ENCODE measurements around the gene ILDR2. TPM values are rescaled to one million over a fixed set of nuclear protein-coding genes. Genes with fewer than 3 reads are reported as not detected.

The ILDR2 gene
- total and polyA plus RNA-seq, 2 donors (not counting 3 experiments of a cell fraction or from before 2014, with no cell fraction given) = not detected

- no peak overlapping the region for H3K27ac ChIP-seq (ENCODE audit: insufficient read depth, low read depth, low read length)
- H3K9me1 ChIP-seq (replicated peaks; ENCODE audit: control insufficient read depth, extremely low read depth, insufficient read depth, low read length) = no peaks in the 10 kb centered on the region
- H3K36me3 ChIP-seq (ENCODE audit: control insufficient read depth in 2 of 2, extremely low read depth in 1 of 2, insufficient read depth in 2 of 2, low read length in 2 of 2) = no peaks in the 10 kb centered on the region
- H4K20me1 ChIP-seq (replicated peaks; ENCODE audit: control insufficient read depth, extremely low read depth, insufficient read depth, low read length) = no peaks in the 10 kb centered on the region
- CTCF ChIA-PET = no interaction called here
- FAIRE-seq (no peak), DNase-seq (ENCODE audit: low read depth, low spot score) (no peak)
- no peaks in the 10 kb centered on the region for H3K27me3 ChIP-seq (ENCODE audit: control insufficient read depth in 2 of 2, insufficient read depth in 2 of 2, low read length in 2 of 2)
- H3K4me3 ChIP-seq (replicated peaks in 1 of 3; ENCODE audit: insufficient read depth in 1 of 3, low read depth in 1 of 3, low read length in 3 of 3) = no peak overlapping the region
- H3K9ac ChIP-seq (replicated peaks; ENCODE audit: extremely low read depth, insufficient read depth, low read length) = no peak overlapping the region
- BruUV-seq (replicated peaks) = no TSS peak
- H3K79me2 ChIP-seq (ENCODE audit: control insufficient read depth, insufficient read depth, low read length) = no peaks in the 10 kb centered on the region
- POLR2A ChIA-PET = no interaction called here
- TF ChIP-seq EZH2 (IDR thresholded peaks at IDR 0.05; ENCODE audit: borderline replicate concordance, low read depth, low read length, severe bottlenecking) (no peak), POLR2A (IDR thresholded peaks at IDR 0.05; ENCODE audit: low read depth, low read length) (no peak), POLR2AphosphoS5 (IDR thresholded peaks at IDR 0.05; ENCODE audit: insufficient read depth, low read depth, low read length) (no peak), FOS (IDR thresholded peaks at IDR 0.05; ENCODE audit: borderline replicate concordance, insufficient read depth, low read length) (peak; percentile 39), GATA2 (IDR thresholded peaks at IDR 0.05; ENCODE audit: insufficient read depth, insufficient read length, low read depth, low read length) (no peak), JUN (IDR thresholded peaks at IDR 0.05; ENCODE audit: borderline replicate concordance, insufficient read depth, insufficient read length, low read depth) (no peak), CTCF (IDR thresholded peaks at IDR 0.05; ENCODE audit: extremely low read depth in 1 of 2, insufficient read depth in 1 of 2, low read depth in 1 of 2, low read length in 2 of 2) (no peak), MYC (IDR thresholded peaks at IDR 0.05; ENCODE audit: low read depth, low read length) (no peak)
- intact Hi-C loops (cut with micrococcal nuclease) = no loop called here
- dilution Hi-C loops (cut with MboI; ENCODE audit: extremely low pct_ligation_motif_present, low sequenced_read_pairs) = no loop called here
- no peaks in the 10 kb centered on the region for H3K9me3 ChIP-seq (replicated peaks; ENCODE audit: control insufficient read depth, insufficient read depth, low read length)
- H3K4me2 ChIP-seq (ENCODE audit: insufficient read depth, low read length) = no peak overlapping the region
- H3K4me1 ChIP-seq (ENCODE audit: control insufficient read depth, extremely low read depth, insufficient read depth, low read length) = no peaks in the 10 kb centered on the region
- no peak overlapping the region for H2AFZ ChIP-seq (ENCODE audit: low read depth, low read length)
Observed at GRCh38 chr1:166902279-166902678, 73.1 kb downstream of the ILDR2 start.
